Tibial artery (tissue), 4 donors: ENCODE measurements around the gene NAXE.
A peak's percentile ranks its signal among the peaks of the same experiment; 100 is the strongest.
"Not testable (repeated sequence)": the region's sequence is repeated elsewhere in the genome, so short reads cannot be mapped to it uniquely, and the experiment has no call there.

Experiments used
- DNase-seq, 2 donors: peaks; one replicate each; pipeline ENCODE4 v3.0.0-alpha.2; 2019
- H3K27ac ChIP-seq, 2 donors: fragments of 200-600 bp; sonication (generic) in 1 of 2; 1 replicate in 1 of 2; 2 replicates in 1 of 2; pipeline ENCODE4 v1.5.1; 2018 to 2019; ENCODE audit warnings: mild to moderate bottlenecking in 1 of 2
- H3K27me3 ChIP-seq, 2 donors: fragments of 200-600 bp; sonication (generic) in 1 of 2; one replicate each; pipeline versions ENCODE4 v1.5.1 to v1.6.0; 2016 to 2019
- H3K36me3 ChIP-seq, 3 donors: fragments of 200-600 bp; sonication (generic) in 2 of 3; one replicate each; pipeline ENCODE4 v1.5.1; 2016 to 2019; ENCODE audit warnings: mild to moderate bottlenecking in 2 of 3
- H3K4me1 ChIP-seq, 4 donors: fragments of 200-600 bp; sonication (generic) in 2 of 4; 1 replicate in 3 of 4; 2 replicates in 1 of 4; pipeline ENCODE4 v1.5.1; 2016 to 2019
- H3K4me3 ChIP-seq, 2 donors: fragments of 200-600 bp; sonication (generic) in 1 of 2; 1 replicate in 1 of 2; 2 replicates in 1 of 2; pipeline ENCODE4 v1.5.1; 2018 to 2019; ENCODE audit warnings: mild to moderate bottlenecking in 2 of 2
- H3K9me3 ChIP-seq, 3 donors: fragments of 200-600 bp; sonication (generic) in 1 of 3; one replicate each; pipeline ENCODE4 v1.5.1; 2016 to 2019
- intact Hi-C: fragments of 100-400 bp; cut with DNase I; formaldehyde crosslinking; loops from one replicate; pipeline ENCODE4 v1.15.0; 2023; ENCODE audit warnings: low total_unique reads
- TF ChIP-seq, protein P1 (sequence below), 2 experiments: fragments of 200-600 bp in 1 of 2; fragments of 450-650 bp in 1 of 2; IDR thresholded peaks; one replicate each; pipeline ENCODE4 v1.5.1; 2017 to 2019; ENCODE audit warnings: antibody characterized with exemption in 2 of 2, mild to moderate bottlenecking in 1 of 2, moderate library complexity in 1 of 2

Gene NAXE

GRCh38 chr1:156552518-156552917, 39.1 kb upstream of the NAXE start:
- Histone ChIP-seq H3K4me1 (no peaks in the 10 kb centered on the region), H3K27ac (no peak overlapping the region), H3K4me3 (no peak overlapping the region), H3K27me3 (no peaks in the 10 kb centered on the region), H3K36me3 (no peaks in the 10 kb centered on the region), H3K9me3 (no peaks in the 10 kb centered on the region)
- TF ChIP-seq, protein P1, sequence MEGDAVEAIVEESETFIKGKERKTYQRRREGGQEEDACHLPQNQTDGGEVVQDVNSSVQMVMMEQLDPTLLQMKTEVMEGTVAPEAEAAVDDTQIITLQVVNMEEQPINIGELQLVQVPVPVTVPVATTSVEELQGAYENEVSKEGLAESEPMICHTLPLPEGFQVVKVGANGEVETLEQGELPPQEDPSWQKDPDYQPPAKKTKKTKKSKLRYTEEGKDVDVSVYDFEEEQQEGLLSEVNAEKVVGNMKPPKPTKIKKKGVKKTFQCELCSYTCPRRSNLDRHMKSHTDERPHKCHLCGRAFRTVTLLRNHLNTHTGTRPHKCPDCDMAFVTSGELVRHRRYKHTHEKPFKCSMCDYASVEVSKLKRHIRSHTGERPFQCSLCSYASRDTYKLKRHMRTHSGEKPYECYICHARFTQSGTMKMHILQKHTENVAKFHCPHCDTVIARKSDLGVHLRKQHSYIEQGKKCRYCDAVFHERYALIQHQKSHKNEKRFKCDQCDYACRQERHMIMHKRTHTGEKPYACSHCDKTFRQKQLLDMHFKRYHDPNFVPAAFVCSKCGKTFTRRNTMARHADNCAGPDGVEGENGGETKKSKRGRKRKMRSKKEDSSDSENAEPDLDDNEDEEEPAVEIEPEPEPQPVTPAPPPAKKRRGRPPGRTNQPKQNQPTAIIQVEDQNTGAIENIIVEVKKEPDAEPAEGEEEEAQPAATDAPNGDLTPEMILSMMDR (IDR thresholded peaks at IDR 0.05) = no peak
- intact Hi-C loops = no loop called here
- DNase-seq = no peak

DNA sequence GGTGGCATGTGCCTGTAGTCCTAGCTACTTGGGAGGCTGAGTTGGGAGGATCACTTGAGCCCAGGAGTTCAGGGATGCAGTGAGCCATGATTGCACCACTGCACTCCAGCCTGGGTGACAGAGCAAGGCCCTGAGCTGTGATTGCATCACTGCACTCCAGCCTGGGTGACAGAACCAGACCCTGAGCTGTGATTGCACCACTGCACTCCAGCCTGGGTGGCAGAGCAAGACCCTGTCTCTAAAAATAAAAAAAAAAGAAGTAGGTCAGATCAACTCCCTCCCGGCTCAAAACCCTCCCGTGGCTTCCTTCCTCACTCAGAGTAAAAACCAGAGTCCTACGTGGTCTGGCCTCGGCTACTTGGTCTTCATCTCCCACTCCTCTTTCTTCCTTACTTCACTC, 38.6 kb upstream of the NAXE start:
- H3K4me3 ChIP-seq, H3K9me3 ChIP-seq, intact Hi-C loops, H3K27ac ChIP-seq, H3K36me3 ChIP-seq, H3K4me1 ChIP-seq, H3K27me3 ChIP-seq: not testable (repeated sequence)
- DNase-seq = peak; percentile 49 to 68

DNA sequence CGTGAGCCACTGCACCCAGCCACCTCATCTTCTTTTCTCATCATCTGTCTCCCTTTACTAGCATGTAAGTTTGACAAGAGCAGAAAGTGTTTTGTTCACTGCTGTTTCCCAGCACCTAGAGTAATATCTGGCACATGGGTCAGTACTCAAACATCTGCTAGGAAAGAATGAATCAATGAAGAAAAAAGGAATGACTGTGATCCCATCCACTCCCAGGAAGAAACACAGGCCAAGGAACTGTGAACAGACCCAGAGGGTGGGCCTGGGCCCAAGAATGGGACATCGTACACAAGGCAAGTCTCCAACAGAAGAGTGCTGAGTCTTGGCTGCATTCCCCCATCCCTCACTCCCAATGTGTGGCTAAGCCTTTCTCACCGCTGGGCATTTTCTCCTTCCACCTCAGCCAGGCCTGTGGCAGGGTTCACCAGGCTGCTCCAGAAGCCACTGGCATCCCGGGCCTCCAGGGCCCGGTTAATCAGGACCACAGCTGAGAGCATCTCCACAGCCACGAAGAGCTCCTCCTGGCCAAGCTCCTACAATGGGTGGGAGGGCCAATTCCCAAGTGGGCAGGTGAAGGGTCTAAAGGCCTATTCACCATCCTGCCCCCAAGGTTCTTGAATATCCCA, 37.6 kb upstream of the NAXE start:
- intact Hi-C loops = no loop called here
- H3K4me3 ChIP-seq = no peak overlapping the region
- DNase-seq = no peak
- TF ChIP-seq, protein P1 (IDR thresholded peaks at IDR 0.05) = no peak
- H3K27me3 ChIP-seq = no peaks in the 10 kb centered on the region
- H3K4me1 ChIP-seq = no peaks in the 10 kb centered on the region
- H3K36me3 ChIP-seq = no peaks in the 10 kb centered on the region
- no peaks in the 10 kb centered on the region for H3K9me3 ChIP-seq
- no peak overlapping the region for H3K27ac ChIP-seq

- H3K9me3 ChIP-seq = no peaks in the 10 kb centered on the region
- no peak overlapping the region for H3K27ac ChIP-seq
- no peaks in the 10 kb centered on the region for H3K36me3 ChIP-seq
- H3K4me3 ChIP-seq = no peak overlapping the region
- intact Hi-C loops = no loop called here
- H3K27me3 ChIP-seq = no peaks in the 10 kb centered on the region
- TF ChIP-seq, protein P1 (IDR thresholded peaks at IDR 0.05) = no peak
- no peak for DNase-seq
- H3K4me1 ChIP-seq = no peaks in the 10 kb centered on the region
Observed at GRCh38 chr1:156554971-156555370, 36.6 kb upstream of the NAXE start.

DNA sequence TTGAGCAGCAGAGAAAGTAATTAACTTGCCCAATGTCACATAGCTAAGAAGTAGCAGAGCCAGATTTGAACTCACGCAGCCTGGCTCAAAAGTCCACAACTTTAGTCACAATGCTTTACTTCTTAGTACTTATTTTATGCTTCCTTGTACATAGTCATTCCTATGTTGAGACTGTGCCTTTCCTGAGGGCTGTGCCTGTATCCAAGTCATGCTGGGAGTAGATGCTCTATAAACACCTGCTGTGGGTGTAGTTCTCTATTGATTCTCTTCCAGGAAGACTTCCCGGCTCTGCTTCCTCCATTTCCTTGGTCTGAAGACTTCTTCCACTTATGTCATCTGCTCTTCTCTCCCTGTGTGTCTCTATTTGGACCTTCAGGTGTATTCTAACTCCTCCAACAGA, 35.9 kb upstream of the NAXE start:
- Histone ChIP-seq H3K27ac (no peak overlapping the region), H3K36me3 (no peaks in the 10 kb centered on the region), H3K27me3 (no peaks in the 10 kb centered on the region), H3K4me3 (no peak overlapping the region), H3K4me1 (no peaks in the 10 kb centered on the region), H3K9me3 (no peaks in the 10 kb centered on the region)
- TF ChIP-seq, protein P1 (IDR thresholded peaks at IDR 0.05) = no peak
- intact Hi-C loops = no loop called here
- no peak for DNase-seq

DNA sequence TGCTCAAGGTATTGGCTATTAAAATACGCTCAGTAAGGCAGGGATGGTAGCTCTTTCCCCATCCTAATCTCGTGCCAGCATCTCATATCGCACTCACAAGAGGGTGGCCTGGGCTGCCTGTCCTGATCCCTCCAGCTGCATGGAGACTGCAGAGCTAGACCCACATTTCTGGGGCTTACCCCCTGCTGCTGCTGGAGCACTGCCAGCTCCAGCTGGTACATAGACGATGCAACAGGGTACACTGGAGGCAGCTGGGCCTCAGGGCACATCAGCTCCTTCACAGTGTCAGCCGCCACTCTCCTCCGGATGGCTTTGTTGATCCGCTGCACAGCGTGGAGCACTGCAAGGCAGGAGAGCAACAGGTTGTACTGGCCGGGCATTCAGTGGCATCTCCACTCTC, 35.2 kb upstream of the NAXE start:
- no peak overlapping the region for H3K4me3 ChIP-seq
- intact Hi-C loops = no loop called here
- TF ChIP-seq, protein P1 (IDR thresholded peaks at IDR 0.05) = no peak

More for the DNA sequence above, 35.2 kb upstream of the NAXE start:
- Histone ChIP-seq H3K4me1 (no peaks in the 10 kb centered on the region), H3K27ac (no peak overlapping the region), H3K9me3 (no peaks in the 10 kb centered on the region), H3K27me3 (no peaks in the 10 kb centered on the region), H3K36me3 (no peaks in the 10 kb centered on the region)
- no peak for DNase-seq
